HCT116 (cell line): ENCODE results near the gene KISS1R. TPM values are rescaled to one million over a fixed set of nuclear protein-coding genes. Genes with fewer than 3 reads are reported as not detected.

Experiments
- ATAC-seq: fragments of 200-7000 bp; cut with Tn5 transposase; 2 replicates; pipeline ENCODE4 v1.9.1; 2020; ENCODE audit warnings: mild to moderate bottlenecking, moderate library complexity
- BruUV-seq: library from RNA; stranded (reverse); fragments of 400-500 nt; replicated peaks from 2 replicates; lab custom pipeline; 2021; lab: Mats Ljungman, UMichigan
- CTCF ChIA-PET: fragments of 300-600 bp; sonication (Branson Sonifier 250); formaldehyde crosslinking; loops from one replicate; lab custom pipeline; 2021; ENCODE audit warnings: antibody characterized with exemption; lab: Charles Lee
- POLR2A ChIA-PET: fragments of 300-600, 350-600 bp; sonication (Branson Sonifier 250); formaldehyde crosslinking; loops from one replicate; lab custom pipeline; 2021; ENCODE audit warnings: antibody characterized with exemption; lab: Charles Lee
- RAD21 ChIA-PET, 2 experiments: fragments of 300-600 bp; sonication (Branson Sonifier 250); formaldehyde crosslinking; loops; one replicate each; lab custom pipeline; 2023; ENCODE audit warnings: low total read pairs in 2 of 2; ENCODE audit not compliant: uncharacterized antibody in 2 of 2, unreplicated experiment in 2 of 2, low non-redundant PET in 1 of 2; lab: Charles Lee
- DNase-seq: peaks from one replicate; pipeline ENCODE4 v3.0.0-alpha.2; 2010; ENCODE audit warnings: low read depth, low spot score
- H2AFZ ChIP-seq: fragments of 200-600 bp; shearing (Covaris generic), sonication (generic); 2 replicates; pipeline ENCODE4 v1.6.1; 2017; ENCODE audit warnings: low read depth, mixed run types, mixed read lengths, antibody characterized with exemption, low read length; ENCODE audit not compliant: poor library complexity, severe bottlenecking
- H3K27ac ChIP-seq: 2 replicates; pipeline ENCODE4 v1.5.1; 2012; ENCODE audit warnings: low read depth, low read length
- H3K27me3 ChIP-seq: fragments of 200-600 bp; sonication (generic); 2 replicates; pipeline ENCODE4 v1.6.1; 2016; ENCODE audit warnings: mixed run types, low read length, mixed read lengths; ENCODE audit not compliant: insufficient read depth
- H3K36me3 ChIP-seq, 2 experiments: fragments of 200-500 bp in 1 of 2; fragments of 200-600 bp in 1 of 2; sonication (Bioruptor generic) in 1 of 2; sonication (generic) in 1 of 2; 2 replicates each; pipeline versions ENCODE4 v1.5.1 to v1.6.1; 2014 to 2016; ENCODE audit warnings: low read length in 2 of 2, inconsistent platforms in 1 of 2, mixed read lengths in 1 of 2, mixed run types in 1 of 2; ENCODE audit not compliant: insufficient read depth in 2 of 2, control insufficient read depth in 1 of 2
- H3K4me1 ChIP-seq, 2 experiments: fragments of 200-600 bp in 1 of 2; sonication (generic) in 1 of 2; 2 replicates each; pipeline versions ENCODE4 v1.5.1 to v1.6.1; 2012 to 2017; ENCODE audit warnings: low read length in 2 of 2, inconsistent platforms in 1 of 2, mild to moderate bottlenecking in 1 of 2, mixed read lengths in 1 of 2, mixed run types in 1 of 2, moderate library complexity in 1 of 2; ENCODE audit not compliant: insufficient read depth in 2 of 2, control insufficient read depth in 1 of 2
- H3K4me2 ChIP-seq: fragments of 200-600 bp; sonication (generic); 2 replicates; pipeline ENCODE4 v1.6.1; 2017; ENCODE audit warnings: mixed run types, low read length, mixed read lengths
- H3K4me3 ChIP-seq, 2 experiments: fragments of 200-600 bp in 1 of 2; sonication (generic) in 1 of 2; replicated peaks in 1 of 2; 2 replicates each; pipeline ENCODE4 v1.5.1; 2011 to 2016; ENCODE audit warnings: low read length in 2 of 2, control low read depth in 1 of 2, low read depth in 1 of 2, mild to moderate bottlenecking in 1 of 2, mixed read lengths in 1 of 2, mixed run types in 1 of 2
- H3K79me2 ChIP-seq: fragments of 200-600 bp; sonication (generic); 2 replicates; pipeline ENCODE4 v1.6.1; 2017; ENCODE audit warnings: mild to moderate bottlenecking, mixed run types, low read length, moderate library complexity, mixed read lengths; ENCODE audit not compliant: insufficient read depth
- H3K9ac ChIP-seq: fragments of 200-600 bp; sonication (generic); 2 replicates; pipeline ENCODE4 v1.6.1; 2016; ENCODE audit warnings: low read length, mixed read lengths
- H3K9me2 ChIP-seq: fragments of 200-600 bp; sonication (generic), shearing (Covaris generic); 2 replicates; pipeline ENCODE4 v1.6.1; 2017; ENCODE audit warnings: mixed run types, mild to moderate bottlenecking, moderate library complexity; ENCODE audit not compliant: insufficient read depth
- H3K9me3 ChIP-seq, 2 experiments: fragments of 200-500 bp in 1 of 2; fragments of 200-600 bp in 1 of 2; sonication (Bioruptor generic) in 1 of 2; sonication (generic) in 1 of 2; 2 replicates each; pipeline ENCODE4 v1.6.1; 2014 to 2017; ENCODE audit warnings: low read length in 2 of 2, mixed read lengths in 2 of 2, inconsistent platforms in 1 of 2, low read depth in 1 of 2, mild to moderate bottlenecking in 1 of 2, mixed run types in 1 of 2, moderate library complexity in 1 of 2; ENCODE audit not compliant: control insufficient read depth in 1 of 2, insufficient read depth in 1 of 2
- H4K20me1 ChIP-seq: fragments of 200-600 bp; sonication (generic), shearing (Covaris generic); 2 replicates; pipeline ENCODE4 v1.6.1; 2017; ENCODE audit warnings: mixed run types, mild to moderate bottlenecking, moderate library complexity; ENCODE audit not compliant: insufficient read depth
- CBX3 ChIP-seq: IDR thresholded peaks from 2 replicates; pipeline ENCODE4 v1.6.1; 2012; ENCODE audit warnings: low read depth
- CEBPB ChIP-seq: IDR thresholded peaks from 2 replicates; pipeline ENCODE4 v1.6.1; 2012; ENCODE audit warnings: low read depth
- EGR1 ChIP-seq: IDR thresholded peaks from 2 replicates; pipeline ENCODE4 v1.6.1; 2012; ENCODE audit warnings: low read depth
- ELF1 ChIP-seq: IDR thresholded peaks from 2 replicates; pipeline ENCODE4 v1.6.1; 2012; ENCODE audit warnings: low read depth, borderline replicate concordance
- EZH2phosphoT487 ChIP-seq: fragments of 200-600 bp; IDR thresholded peaks from 2 replicates; pipeline ENCODE4 v1.6.1; 2018; ENCODE audit warnings: antibody characterized with exemption, borderline replicate concordance
- JUND ChIP-seq: IDR thresholded peaks from 2 replicates; pipeline ENCODE4 v1.6.1; 2012
- POLR2A ChIP-seq: IDR thresholded peaks from 2 replicates; pipeline ENCODE4 v1.7.0; 2011; ENCODE audit warnings: borderline replicate concordance; ENCODE audit not compliant: insufficient read depth, insufficient read length; ENCODE audit errors: extremely low read depth
- POLR2AphosphoS5 ChIP-seq: IDR thresholded peaks from 2 replicates; pipeline ENCODE4 v1.6.1; 2011; ENCODE audit warnings: mild to moderate bottlenecking, low read depth, low read length, moderate library complexity
- SIN3A ChIP-seq: IDR thresholded peaks from 2 replicates; pipeline ENCODE4 v1.6.1; 2012; ENCODE audit warnings: low read depth
- SP1 ChIP-seq: IDR thresholded peaks from 2 replicates; pipeline ENCODE4 v1.6.1; 2012; ENCODE audit warnings: low read depth
- SRF ChIP-seq: IDR thresholded peaks from 2 replicates; pipeline ENCODE4 v1.6.1; 2012; ENCODE audit warnings: low read depth
- YY1 ChIP-seq: IDR thresholded peaks from 2 replicates; pipeline ENCODE4 v1.6.1; 2011; ENCODE audit warnings: low read length, low read depth, moderate library complexity, mild to moderate bottlenecking; ENCODE audit not compliant: insufficient replicate concordance; ENCODE audit errors: extremely low read depth
- ZFX ChIP-seq: fragments of 450-650 bp; IDR thresholded peaks from 2 replicates; pipeline ENCODE4 v1.6.1; 2017
- intact Hi-C: fragments of 100-400 bp; cut with micrococcal nuclease; formaldehyde crosslinking; loops from 2 replicates; pipeline ENCODE4 v1.10.0; 2022
- total RNA-seq: library from RNA; stranded (reverse); gene quantifications from one replicate; pipeline ENCODE4 v1.2.1, GENCODE V29; 2021; ENCODE audit not compliant: unreplicated experiment
- TF ChIP-seq, protein P1 (sequence below), 3 experiments: fragments of 200-600 bp in 1 of 3; sonication (generic) in 1 of 3; IDR thresholded peaks in 2 of 3; conservative IDR thresholded peaks in 1 of 3; 2 replicates each; pipeline ENCODE4 v1.5.1; 2012 to 2017; ENCODE audit warnings: low read depth in 2 of 3, low read length in 2 of 3, antibody characterized with exemption in 1 of 3, borderline replicate concordance in 1 of 3, control low read depth in 1 of 3, mild to moderate bottlenecking in 1 of 3, mixed read lengths in 1 of 3, mixed run types in 1 of 3, moderate library complexity in 1 of 3; ENCODE audit not compliant: insufficient read depth in 1 of 3

Gene KISS1R
- total RNA-seq, 1 experiment from 2014 or later, result 5.9 TPM

DNA sequence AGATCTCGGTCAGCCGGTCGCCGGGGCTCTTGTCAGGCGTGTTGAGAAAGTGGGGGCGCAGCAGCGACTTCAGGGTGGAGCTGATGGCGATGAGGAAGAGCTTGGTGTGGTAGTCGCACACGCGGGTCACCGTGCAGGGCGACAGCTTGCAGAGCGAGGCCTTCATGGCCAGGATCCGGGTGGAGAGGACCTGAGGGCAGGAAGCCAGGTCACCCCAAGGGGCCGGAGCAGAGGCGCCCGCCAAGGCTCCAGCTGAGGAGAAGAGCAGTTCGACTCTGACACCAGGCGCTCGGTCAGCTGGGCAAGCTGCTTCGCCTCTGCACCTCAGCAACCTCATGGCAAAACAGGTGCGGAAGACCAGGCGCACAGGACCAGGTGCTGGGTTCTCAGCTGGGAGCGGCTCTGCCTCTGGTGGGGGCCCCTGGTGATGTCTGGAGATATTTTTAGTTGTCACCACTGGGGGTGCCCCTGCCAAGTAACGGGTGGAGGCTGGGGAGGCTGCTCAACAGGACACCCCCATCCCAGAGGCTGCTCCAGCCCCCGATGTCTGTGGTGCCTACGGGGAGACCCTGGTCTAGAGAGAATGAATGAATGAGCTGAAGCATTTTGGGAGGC lies 41.8 kb upstream of the KISS1R start:
- H2AFZ ChIP-seq, result no peak overlapping the region
- DNase-seq (no peak), ATAC-seq (no peak)
- H4K20me1 ChIP-seq, result no peaks in the 10 kb centered on the region
- POLR2A ChIA-PET, result no interaction called here
- no peaks in the 10 kb centered on the region for H3K79me2 ChIP-seq
- RAD21 ChIA-PET, result interaction anchor here in 1 of 2 experiments (0.6 kb wide), 1 partner anchor 18 kb away, joined by 3 read pairs; no protein-coding TSS in a partner anchor
- no peaks in the 10 kb centered on the region for H3K27me3 ChIP-seq
- H3K4me2 ChIP-seq, result no peak overlapping the region
- H3K9me3 ChIP-seq, result no peaks in the 10 kb centered on the region
- no peak overlapping the region for H3K9ac ChIP-seq
- H3K4me3 ChIP-seq, result no peak overlapping the region
- H3K27ac ChIP-seq, result no peak overlapping the region; the same call in 1 of the 2 replicates
- peaks cover 4 to 10% of the 10 kb centered on the region in 2 experiments; a peak in 2 of 4 replicates for H3K36me3 ChIP-seq
- BruUV-seq, result no TSS peak
- no peaks in the 10 kb centered on the region for H3K9me2 ChIP-seq
- H3K4me1 ChIP-seq, result peaks cover 9 to 18% of the 10 kb centered on the region in 2 experiments
- intact Hi-C loops, result no loop called here
- TF ChIP-seq POLR2AphosphoS5, result peak; percentile 36
- TF ChIP-seq YY1, result no peak
- no peak for TF ChIP-seq SIN3A
- no peak for TF ChIP-seq JUND
- TF ChIP-seq ZFX, result no peak
- no peak for TF ChIP-seq SP1
- CTCF ChIA-PET, result interaction anchor here (0.6 kb wide), 1 partner anchor 108 kb away, joined by 4 read pairs; no protein-coding TSS in a partner anchor

DNA sequence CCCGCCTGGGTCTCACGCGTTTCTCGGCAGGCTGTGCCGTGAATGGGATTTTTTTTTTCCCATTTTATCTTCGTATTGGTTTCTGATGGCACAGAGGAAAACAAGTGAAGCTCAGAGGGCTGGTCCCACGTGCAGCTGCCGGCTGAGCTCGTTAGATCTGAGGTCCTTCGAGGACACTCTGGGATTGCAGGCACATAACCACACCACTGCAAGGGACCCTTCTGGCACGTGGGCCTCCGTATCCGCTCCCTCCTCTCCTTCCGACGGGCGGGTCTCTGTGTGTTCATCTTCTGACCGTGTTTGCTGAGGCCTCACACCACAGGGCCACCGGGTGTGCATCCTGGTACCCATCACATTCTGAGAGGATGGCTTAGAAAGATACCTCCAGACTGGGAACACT lies 41.0 kb upstream of the KISS1R start:
- POLR2A ChIA-PET, result no interaction called here
- Histone ChIP-seq H3K4me3 (no peak overlapping the region), H3K9ac (no peak overlapping the region), H3K36me3 (peaks cover 0 to 6% of the 10 kb centered on the region in 2 experiments; a peak in 1 of 4 replicates), H3K4me2 (no peak overlapping the region), H3K27me3 (no peaks in the 10 kb centered on the region), H2AFZ (no peak overlapping the region), H3K9me3 (no peaks in the 10 kb centered on the region), H3K4me1 (peaks cover 9 to 18% of the 10 kb centered on the region in 2 experiments), H3K9me2 (no peaks in the 10 kb centered on the region), H3K79me2 (no peaks in the 10 kb centered on the region), H4K20me1 (no peaks in the 10 kb centered on the region), H3K27ac (no peak overlapping the region)
- intact Hi-C loops, result no loop called here
- RAD21 ChIA-PET, result no interaction called here
- BruUV-seq, result no TSS peak
- DNase-seq (no peak), ATAC-seq (no peak)
- TF ChIP-seq YY1 (no peak), JUND (no peak), SP1 (no peak), CBX3 (no peak), POLR2AphosphoS5 (no peak), ELF1 (no peak), POLR2A (no peak), SRF (no peak), EZH2phosphoT487 (no peak), EGR1 (no peak), CEBPB (no peak)
- TF ChIP-seq, protein P1, sequence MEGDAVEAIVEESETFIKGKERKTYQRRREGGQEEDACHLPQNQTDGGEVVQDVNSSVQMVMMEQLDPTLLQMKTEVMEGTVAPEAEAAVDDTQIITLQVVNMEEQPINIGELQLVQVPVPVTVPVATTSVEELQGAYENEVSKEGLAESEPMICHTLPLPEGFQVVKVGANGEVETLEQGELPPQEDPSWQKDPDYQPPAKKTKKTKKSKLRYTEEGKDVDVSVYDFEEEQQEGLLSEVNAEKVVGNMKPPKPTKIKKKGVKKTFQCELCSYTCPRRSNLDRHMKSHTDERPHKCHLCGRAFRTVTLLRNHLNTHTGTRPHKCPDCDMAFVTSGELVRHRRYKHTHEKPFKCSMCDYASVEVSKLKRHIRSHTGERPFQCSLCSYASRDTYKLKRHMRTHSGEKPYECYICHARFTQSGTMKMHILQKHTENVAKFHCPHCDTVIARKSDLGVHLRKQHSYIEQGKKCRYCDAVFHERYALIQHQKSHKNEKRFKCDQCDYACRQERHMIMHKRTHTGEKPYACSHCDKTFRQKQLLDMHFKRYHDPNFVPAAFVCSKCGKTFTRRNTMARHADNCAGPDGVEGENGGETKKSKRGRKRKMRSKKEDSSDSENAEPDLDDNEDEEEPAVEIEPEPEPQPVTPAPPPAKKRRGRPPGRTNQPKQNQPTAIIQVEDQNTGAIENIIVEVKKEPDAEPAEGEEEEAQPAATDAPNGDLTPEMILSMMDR (IDR thresholded peaks at IDR 0.05 in 2 of 3, conservative IDR thresholded peaks at IDR 0.05 in 1 of 3; ENCODE audit: borderline replicate concordance in 1 of 3, insufficient read depth in 1 of 3, low read depth in 2 of 3, low read length in 2 of 3), result no peak
- CTCF ChIA-PET, result no interaction called here
